H1 (cell line): ENCODE data around the gene BLVRA. TPM values are rescaled to one million over a fixed set of nuclear protein-coding genes. Genes with fewer than 3 reads are reported as not detected.
A peak's percentile ranks its signal among the peaks of the same experiment; 100 is the strongest.

ENCODE experiments used
- EZH2 ChIP-seq: fragments of 200-600 bp; sonication (generic); IDR thresholded peaks from 2 replicates; pipeline ENCODE4 v1.7.1; 2012; ENCODE audit warnings: low read depth, mild to moderate bottlenecking, moderate library complexity, low read length, inconsistent platforms; ENCODE audit not compliant: severe bottlenecking
- TAF1 ChIP-seq: IDR thresholded peaks from 2 replicates; pipeline ENCODE4 v1.6.1; 2011; ENCODE audit warnings: mild to moderate bottlenecking, low read depth, low read length
- polyA plus RNA-seq, 7 experiments: library from polyadenylated mRNA; depleted of rRNA in 3 of 7; stranded (reverse) in 5 of 7; unstranded in 2 of 7; fragments of >200 nt in 5 of 7; fragments of 200-250 nt in 2 of 7; gene quantifications; 1 replicate in 5 of 7; 2 replicates in 1 of 7; 4 replicates in 1 of 7; pipeline versions ENCODE4 v1.2.1 to v1.2.3, GENCODE V29; 2011 to 2013; ENCODE audit warnings: missing spikeins in 2 of 7, mixed read lengths in 2 of 7
- total RNA-seq: library from RNA; stranded (reverse); fragmentation: NEBNext Ultra II Directional; extraction: Animal tissue kit (Norgen Biotek cat#: 25700); gene quantifications from 2 replicates; pipeline ENCODE4 v1.2.1, GENCODE V29; 2021
- TF ChIP-seq, protein P1 (sequence below), 3 experiments: IDR thresholded peaks; 1 replicate in 2 of 3; 2 replicates in 1 of 3; pipeline versions ENCODE4 v1.5.1 to v1.6.1; 2011; ENCODE audit warnings: low read length in 3 of 3, mild to moderate bottlenecking in 3 of 3, inconsistent platforms in 2 of 3, low read depth in 1 of 3, moderate library complexity in 1 of 3; ENCODE audit not compliant: insufficient read depth in 1 of 3; ENCODE audit errors: control extremely low read depth in 1 of 3
- TF ChIP-seq, protein P2 (sequence below): IDR thresholded peaks from 2 replicates; pipeline ENCODE4 v1.6.1; 2012; ENCODE audit warnings: inconsistent platforms

Gene BLVRA
- total and polyA plus RNA-seq, 2 of the 8 experiments (the other 6 are each of a cell fraction or from before 2014, with no cell fraction given) = 16.1 to 37.1 TPM

DNA sequence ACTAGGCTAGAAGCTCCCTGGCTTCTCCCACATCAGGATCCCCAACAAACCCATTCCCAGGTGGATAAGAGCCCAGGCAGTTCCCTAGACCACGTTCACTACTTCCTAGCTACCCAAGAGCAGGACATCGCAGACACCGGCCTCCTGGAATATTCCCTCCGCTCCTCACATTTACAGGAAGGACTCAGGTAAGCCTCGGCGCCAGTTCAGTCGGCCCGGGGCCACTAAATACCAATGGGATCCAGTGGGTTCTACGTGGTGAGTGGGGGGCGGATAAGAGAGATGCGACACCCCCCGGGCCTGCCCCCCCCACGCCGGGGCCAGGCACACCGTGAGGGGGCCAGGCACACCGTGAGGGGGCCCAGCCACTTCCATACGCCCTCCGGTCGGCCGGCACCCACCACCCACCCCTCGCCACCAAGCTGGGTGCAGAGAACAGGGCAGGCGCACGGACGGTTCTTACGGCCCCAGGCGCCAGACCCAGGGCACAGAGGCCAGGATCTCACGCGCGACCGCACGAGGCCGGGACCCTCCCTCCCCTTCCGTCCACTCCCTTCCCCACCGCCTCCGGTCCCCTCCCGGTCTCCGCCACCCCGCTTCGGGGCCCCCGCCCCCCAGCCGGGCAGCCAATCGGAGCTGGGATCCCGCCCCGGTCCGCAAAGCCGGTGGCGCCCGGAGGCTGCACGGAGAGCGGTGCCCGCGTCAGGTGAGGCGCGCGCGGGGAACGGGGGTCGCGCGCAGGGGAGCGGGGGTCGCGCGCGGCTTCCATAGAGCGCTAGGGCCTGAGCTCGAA lies at the start of gene BLVRA (continued):
- TF ChIP-seq EZH2 (no peak), TAF1 (no peak)
- TF ChIP-seq, protein P1, sequence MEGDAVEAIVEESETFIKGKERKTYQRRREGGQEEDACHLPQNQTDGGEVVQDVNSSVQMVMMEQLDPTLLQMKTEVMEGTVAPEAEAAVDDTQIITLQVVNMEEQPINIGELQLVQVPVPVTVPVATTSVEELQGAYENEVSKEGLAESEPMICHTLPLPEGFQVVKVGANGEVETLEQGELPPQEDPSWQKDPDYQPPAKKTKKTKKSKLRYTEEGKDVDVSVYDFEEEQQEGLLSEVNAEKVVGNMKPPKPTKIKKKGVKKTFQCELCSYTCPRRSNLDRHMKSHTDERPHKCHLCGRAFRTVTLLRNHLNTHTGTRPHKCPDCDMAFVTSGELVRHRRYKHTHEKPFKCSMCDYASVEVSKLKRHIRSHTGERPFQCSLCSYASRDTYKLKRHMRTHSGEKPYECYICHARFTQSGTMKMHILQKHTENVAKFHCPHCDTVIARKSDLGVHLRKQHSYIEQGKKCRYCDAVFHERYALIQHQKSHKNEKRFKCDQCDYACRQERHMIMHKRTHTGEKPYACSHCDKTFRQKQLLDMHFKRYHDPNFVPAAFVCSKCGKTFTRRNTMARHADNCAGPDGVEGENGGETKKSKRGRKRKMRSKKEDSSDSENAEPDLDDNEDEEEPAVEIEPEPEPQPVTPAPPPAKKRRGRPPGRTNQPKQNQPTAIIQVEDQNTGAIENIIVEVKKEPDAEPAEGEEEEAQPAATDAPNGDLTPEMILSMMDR (IDR thresholded peaks at IDR 0.05; ENCODE audit: control extremely low read depth in 1 of 3, insufficient read depth in 1 of 3, low read depth in 1 of 3, low read length in 3 of 3) = no peak
- TF ChIP-seq, protein P2, sequence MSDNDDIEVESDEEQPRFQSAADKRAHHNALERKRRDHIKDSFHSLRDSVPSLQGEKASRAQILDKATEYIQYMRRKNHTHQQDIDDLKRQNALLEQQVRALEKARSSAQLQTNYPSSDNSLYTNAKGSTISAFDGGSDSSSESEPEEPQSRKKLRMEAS = peak; percentile 13
